HEK293 (cell line): ENCODE data around the gene KRT8.
A peak's percentile ranks its signal among the peaks of the same experiment; 100 is the strongest.

Experiments used
- CTCF ChIA-PET: fragments of 350-600 bp; formaldehyde crosslinking; extraction: SDS; loops from one replicate; lab custom pipeline; 2021; ENCODE audit warnings: antibody characterized with exemption; lab: Yijun Ruan, JAX
- POLR2A ChIA-PET: fragments of 300-600 bp; formaldehyde crosslinking; extraction: SDS; loops from one replicate; lab custom pipeline; 2020; ENCODE audit warnings: antibody characterized with exemption, inconsistent platforms; lab: Yijun Ruan, JAX
- H3K27ac ChIP-seq: fragments of 200-500 bp; sonication (Bioruptor generic); 2 replicates; pipeline ENCODE4 v1.5.1; 2014; ENCODE audit warnings: low read depth, low read length, control low read depth, inconsistent platforms; ENCODE audit errors: extremely low read depth
- H3K36me3 ChIP-seq, 2 experiments: fragments of 200-500 bp in 1 of 2; sonication (Bioruptor generic) in 1 of 2; 1 replicate in 1 of 2; 2 replicates in 1 of 2; pipeline ENCODE4 v1.5.1; 2014 to 2017; ENCODE audit warnings: inconsistent platforms in 2 of 2, low read length in 2 of 2; ENCODE audit not compliant: control insufficient read depth in 2 of 2, insufficient read depth in 1 of 2
- H3K4me1 ChIP-seq: fragments of 200-500 bp; sonication (Bioruptor generic); 2 replicates; pipeline ENCODE4 v1.5.1; 2014; ENCODE audit warnings: mild to moderate bottlenecking, low read length, inconsistent platforms; ENCODE audit not compliant: control insufficient read depth, insufficient read depth
- H3K4me3 ChIP-seq: 2 replicates; pipeline ENCODE4 v1.5.1; 2011; ENCODE audit warnings: low read depth, mild to moderate bottlenecking, control low read depth, low read length, moderate library complexity
- H3K9me3 ChIP-seq: fragments of 200-500 bp; sonication (Bioruptor generic); 2 replicates; pipeline ENCODE4 v1.5.1; 2014; ENCODE audit warnings: low read depth, low read length, inconsistent platforms; ENCODE audit not compliant: control insufficient read depth, insufficient read depth
- BCL11A ChIP-seq: fragments of 450-650 bp; formaldehyde crosslinking; IDR thresholded peaks from 2 replicates; pipeline ENCODE4 v1.5.1; 2016; ENCODE audit warnings: low read depth, missing biosample characterization, missing genetic modification characterization
- BCL11B ChIP-seq: fragments of 450-650 bp; formaldehyde crosslinking; IDR thresholded peaks from 2 replicates; pipeline ENCODE4 v1.5.1; 2016; ENCODE audit warnings: low read depth, missing biosample characterization, missing genetic modification characterization
- EGR2 ChIP-seq: fragments of 450-650 bp; formaldehyde crosslinking; IDR thresholded peaks from 2 replicates; pipeline ENCODE4 v1.5.1; 2016; ENCODE audit warnings: low read depth, missing biosample characterization, missing genetic modification characterization
- GLI2 ChIP-seq: fragments of 450-650 bp; formaldehyde crosslinking; IDR thresholded peaks from 2 replicates; pipeline ENCODE4; 2017; ENCODE audit warnings: missing biosample characterization, missing genetic modification characterization, low read depth, borderline replicate concordance
- GLI4 ChIP-seq: fragments of 450-650 bp; formaldehyde crosslinking; IDR thresholded peaks from 2 replicates; pipeline ENCODE4 v1.5.1; 2016; ENCODE audit warnings: missing biosample characterization, missing genetic modification characterization
- GLIS1 ChIP-seq: fragments of 450-650 bp; formaldehyde crosslinking; IDR thresholded peaks from 2 replicates; pipeline ENCODE4 v1.5.1; 2016; ENCODE audit warnings: missing biosample characterization, missing genetic modification characterization
- IKZF3 ChIP-seq: fragments of 450-650 bp; IDR thresholded peaks from 2 replicates; pipeline ENCODE4 v1.5.0; 2018; ENCODE audit warnings: missing biosample characterization, mild to moderate bottlenecking, missing genetic modification characterization, moderate library complexity
- PRDM1 ChIP-seq: fragments of 450-650 bp; formaldehyde crosslinking; IDR thresholded peaks from 2 replicates; pipeline ENCODE4; 2016; ENCODE audit warnings: missing biosample characterization, missing genetic modification characterization
- RBAK ChIP-seq: fragments of 450-650 bp; formaldehyde crosslinking; IDR thresholded peaks from 2 replicates; pipeline ENCODE4 v1.5.1; 2016; ENCODE audit warnings: missing biosample characterization, missing genetic modification characterization
- YY1 ChIP-seq: fragments of 450-650 bp; formaldehyde crosslinking; IDR thresholded peaks from 2 replicates; pipeline ENCODE4 v1.5.1; 2018; ENCODE audit warnings: missing biosample characterization, missing genetic modification characterization
- ZBTB11 ChIP-seq: fragments of 450-650 bp; formaldehyde crosslinking; conservative IDR thresholded peaks from 2 replicates; pipeline ENCODE4 v1.5.1; 2016; ENCODE audit warnings: low read depth, missing biosample characterization, missing genetic modification characterization
- ZBTB26 ChIP-seq: fragments of 450-650 bp; formaldehyde crosslinking; optimal IDR thresholded peaks from 2 replicates; pipeline ENCODE3; 2016; ENCODE audit warnings: missing biosample characterization, mild to moderate bottlenecking, missing genetic modification characterization
- ZFP37 ChIP-seq: fragments of 450-650 bp; formaldehyde crosslinking; IDR thresholded peaks from 2 replicates; pipeline ENCODE4 v1.5.1; 2016; ENCODE audit warnings: missing biosample characterization, missing genetic modification characterization
- ZNF114 ChIP-seq: fragments of 450-650 bp; formaldehyde crosslinking; IDR thresholded peaks from 2 replicates; pipeline ENCODE4 v1.5.0; 2017; ENCODE audit warnings: missing biosample characterization, missing genetic modification characterization
- ZNF138 ChIP-seq: fragments of 450-650 bp; formaldehyde crosslinking; IDR thresholded peaks from 2 replicates; pipeline ENCODE4 v1.5.1; 2016; ENCODE audit warnings: missing biosample characterization, missing genetic modification characterization, borderline replicate concordance
- ZNF16 ChIP-seq: fragments of 450-650 bp; formaldehyde crosslinking; IDR thresholded peaks from 2 replicates; pipeline ENCODE4 v1.5.1; 2016; ENCODE audit warnings: low read depth, missing biosample characterization, missing genetic modification characterization
- ZNF223 ChIP-seq: fragments of 450-650 bp; formaldehyde crosslinking; IDR thresholded peaks from 2 replicates; pipeline ENCODE4 v1.5.1; 2016; ENCODE audit warnings: missing biosample characterization, missing genetic modification characterization
- ZNF350 ChIP-seq: fragments of 450-650 bp; formaldehyde crosslinking; IDR thresholded peaks from 2 replicates; pipeline ENCODE4 v1.5.0; 2017; ENCODE audit warnings: missing biosample characterization, mild to moderate bottlenecking, missing genetic modification characterization
- ZNF362 ChIP-seq: fragments of 450-650 bp; formaldehyde crosslinking; IDR thresholded peaks from 2 replicates; pipeline ENCODE4 v1.5.1; 2016; ENCODE audit warnings: missing biosample characterization, missing genetic modification characterization
- ZNF433 ChIP-seq: fragments of 450-650 bp; formaldehyde crosslinking; IDR thresholded peaks from 2 replicates; pipeline ENCODE4 v1.5.1; 2016; ENCODE audit warnings: missing biosample characterization, missing genetic modification characterization, low read depth
- ZNF629 ChIP-seq: fragments of 450-650 bp; formaldehyde crosslinking; IDR thresholded peaks from 2 replicates; pipeline ENCODE4 v1.5.1; 2017; ENCODE audit warnings: missing biosample characterization, missing genetic modification characterization
- ZNF747 ChIP-seq: fragments of 450-650 bp; formaldehyde crosslinking; IDR thresholded peaks from 2 replicates; pipeline ENCODE4 v1.5.1; 2016; ENCODE audit warnings: missing biosample characterization, missing genetic modification characterization
- ZSCAN30 ChIP-seq: fragments of 450-650 bp; IDR thresholded peaks from 2 replicates; pipeline ENCODE4 v1.5.1; 2018; ENCODE audit warnings: missing biosample characterization, mild to moderate bottlenecking, missing genetic modification characterization, moderate library complexity
- ZXDB ChIP-seq: fragments of 450-650 bp; formaldehyde crosslinking; IDR thresholded peaks from 2 replicates; pipeline ENCODE4 v1.5.1; 2016; ENCODE audit warnings: missing biosample characterization, missing genetic modification characterization
- TF ChIP-seq, protein P1 (sequence below): fragments of 450-650 bp; formaldehyde crosslinking; IDR thresholded peaks from 2 replicates; pipeline ENCODE4 v1.5.1; 2016; ENCODE audit warnings: missing biosample characterization, missing genetic modification characterization
- TF ChIP-seq, protein P2 (sequence below): fragments of 450-650 bp; formaldehyde crosslinking; IDR thresholded peaks from 2 replicates; pipeline ENCODE4 v1.5.1; 2016; ENCODE audit warnings: missing biosample characterization, missing genetic modification characterization
- TF ChIP-seq, protein P3 (sequence below): fragments of 450-650 bp; formaldehyde crosslinking; IDR thresholded peaks from 2 replicates; pipeline ENCODE4 v1.5.1; 2016; ENCODE audit warnings: missing biosample characterization, missing genetic modification characterization

KRT8 gene

GRCh38 chr12:52906191-52906601 is 1.3 kb upstream of the KRT8 start:
- POLR2A ChIA-PET, result interaction anchor here (0.5 to 7.8 kb wide), 5 partner anchors 35 to 100 kb away, joined by 3 to 202 read pairs (median 25); partner anchors contain the start of genes EIF4B and KRT18

GRCh38 chr12:52903855-52904508 is 894 bp downstream of the KRT8 start:
- Histone ChIP-seq H3K27ac (peak overlapping the region; percentile 92), H3K4me1 (peaks cover 18% of the 10 kb centered on the region), H3K4me3 (peak overlapping the region; percentile 68), H3K36me3 (peaks cover 19 to 33% of the 10 kb centered on the region in 2 experiments), H3K9me3 (no peaks in the 10 kb centered on the region)
- ChIA-PET CTCF (interaction anchor here (0.9 to 20.1 kb wide), 9 partner anchors 8 to 76 kb away, joined by 3 to 316 read pairs (median 16); partner anchors contain the start of gene KRT18), POLR2A (interaction anchor here (0.6 to 7.8 kb wide), 24 partner anchors 9 to 757 kb away, joined by 3 to 202 read pairs (median 14); partner anchors contain the start of genes EIF4B and KRT18)
- TF ChIP-seq EGR2, result peak; percentile 87
- TF ChIP-seq ZNF629 (tag by site-specific recombination), result peak; percentile 61; the same call in 1 of the 2 replicates
- peak; percentile 37 for TF ChIP-seq ZBTB11 (tag by site-specific recombination)
- no peak for TF ChIP-seq ZNF747 (tag by site-specific recombination)
- TF ChIP-seq, protein P1, sequence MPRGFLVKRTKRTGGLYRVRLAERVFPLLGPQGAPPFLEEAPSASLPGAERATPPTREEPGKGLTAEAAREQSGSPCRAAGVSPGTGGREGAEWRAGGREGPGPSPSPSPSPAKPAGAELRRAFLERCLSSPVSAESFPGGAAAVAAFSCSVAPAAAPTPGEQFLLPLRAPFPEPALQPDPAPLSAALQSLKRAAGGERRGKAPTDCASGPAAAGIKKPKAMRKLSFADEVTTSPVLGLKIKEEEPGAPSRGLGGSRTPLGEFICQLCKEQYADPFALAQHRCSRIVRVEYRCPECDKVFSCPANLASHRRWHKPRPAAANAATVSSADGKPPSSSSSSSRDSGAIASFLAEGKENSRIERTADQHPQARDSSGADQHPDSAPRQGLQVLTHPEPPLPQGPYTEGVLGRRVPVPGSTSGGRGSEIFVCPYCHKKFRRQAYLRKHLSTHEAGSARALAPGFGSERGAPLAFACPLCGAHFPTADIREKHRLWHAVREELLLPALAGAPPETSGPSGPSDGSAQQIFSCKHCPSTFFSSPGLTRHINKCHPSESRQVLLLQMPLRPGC (tag by site-specific recombination), result peak; percentile 30
- no peak for TF ChIP-seq ZSCAN30 (tag by site-specific recombination)
- no peak for TF ChIP-seq RBAK (tag by site-specific recombination)
- TF ChIP-seq ZBTB26 (tag by site-specific recombination), result peak; percentile 29
- TF ChIP-seq BCL11B (tag by site-specific recombination), result peak; percentile 88
- no peak for TF ChIP-seq ZNF16 (tag by site-specific recombination)
- peak; percentile 96 for TF ChIP-seq BCL11A (tag by site-specific recombination)
- TF ChIP-seq GLIS1 (tag by site-specific recombination), result peak; percentile 86
- TF ChIP-seq ZNF433 (tag by site-specific recombination), result no peak
- TF ChIP-seq ZNF223 (tag by site-specific recombination), result no peak
- no peak for TF ChIP-seq ZNF114

More at GRCh38 chr12:52906191-52906601, 1.3 kb upstream of the KRT8 start:
- Histone ChIP-seq H3K4me3 (no peak overlapping the region), H3K4me1 (peaks cover 18% of the 10 kb centered on the region), H3K36me3 (peaks cover 4 to 12% of the 10 kb centered on the region in 2 experiments; a peak in 2 of 3 replicates), H3K9me3 (no peaks in the 10 kb centered on the region), H3K27ac (peak overlapping the region; percentile 89)
- TF ChIP-seq GLI2, result no peak
- no peak for TF ChIP-seq YY1 (tag by site-specific recombination)
- peak; percentile 47; the same call in 1 of the 2 replicates for TF ChIP-seq IKZF3 (tag by site-specific recombination)
- 0 out of 2 replicates have a peak, but pooled peaks have one; percentile 10 for TF ChIP-seq ZXDB (tag by site-specific recombination)
- TF ChIP-seq, protein P2, sequence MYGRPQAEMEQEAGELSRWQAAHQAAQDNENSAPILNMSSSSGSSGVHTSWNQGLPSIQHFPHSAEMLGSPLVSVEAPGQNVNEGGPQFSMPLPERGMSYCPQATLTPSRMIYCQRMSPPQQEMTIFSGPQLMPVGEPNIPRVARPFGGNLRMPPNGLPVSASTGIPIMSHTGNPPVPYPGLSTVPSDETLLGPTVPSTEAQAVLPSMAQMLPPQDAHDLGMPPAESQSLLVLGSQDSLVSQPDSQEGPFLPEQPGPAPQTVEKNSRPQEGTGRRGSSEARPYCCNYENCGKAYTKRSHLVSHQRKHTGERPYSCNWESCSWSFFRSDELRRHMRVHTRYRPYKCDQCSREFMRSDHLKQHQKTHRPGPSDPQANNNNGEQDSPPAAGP (tag by site-specific recombination), result 0 out of 2 replicates have a peak, but pooled peaks have one; percentile 35
- peak; percentile 53 for TF ChIP-seq GLIS1 (tag by site-specific recombination)
- no peak for TF ChIP-seq GLI4 (tag by site-specific recombination)
- TF ChIP-seq ZNF362, result no peak
- TF ChIP-seq PRDM1, result no peak
- TF ChIP-seq, protein P3, sequence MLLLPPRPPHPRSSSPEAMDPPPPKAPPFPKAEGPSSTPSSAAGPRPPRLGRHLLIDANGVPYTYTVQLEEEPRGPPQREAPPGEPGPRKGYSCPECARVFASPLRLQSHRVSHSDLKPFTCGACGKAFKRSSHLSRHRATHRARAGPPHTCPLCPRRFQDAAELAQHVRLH (tag by site-specific recombination), result no peak
- no peak for TF ChIP-seq ZNF138 (tag by site-specific recombination)
- no peak for TF ChIP-seq ZFP37 (tag by site-specific recombination)
- TF ChIP-seq ZNF350, result no peak
- CTCF ChIA-PET, result interaction anchor here (0.6 to 20.1 kb wide), 6 partner anchors 10 to 590 kb away, joined by 3 to 316 read pairs (median 12); no protein-coding TSS in a partner anchor
